Measurements from ENCODE around the gene FAM53A.
A peak's percentile ranks its signal among the peaks of the same experiment; 100 is the strongest.

Gene FAM53A

GRCh38 chr4:1717129-1718094 is 33.3 kb upstream of the FAM53A start:
- peaks cover 52% of the 10 kb centered on the region for H3K4me1 Mint-ChIP-seq
- no peak for DNase-seq
- no peaks in the 10 kb centered on the region for H3K9me3 Mint-ChIP-seq

GRCh38 chr4:1716065-1716945 is 32.2 kb upstream of the FAM53A start:
- Mint-ChIP-seq H3K9me3 (no peaks in the 10 kb centered on the region), H3K27me3 (ENCODE audit: low read depth, poor library complexity) (no peaks in the 10 kb centered on the region), H3K4me3 (no peak overlapping the region), H3K36me3 (ENCODE audit: low read depth) (no peaks in the 10 kb centered on the region), H3K27ac (no peak overlapping the region), H3K4me1 (peaks cover 49% of the 10 kb centered on the region)
- DNase-seq, result no peak
- TF ChIP-seq CTCF (IDR thresholded peaks at IDR 0.05), result no peak

More at GRCh38 chr4:1717129-1718094, 33.3 kb upstream of the FAM53A start:
- no peak overlapping the region for H3K27ac Mint-ChIP-seq
- no peak for TF ChIP-seq CTCF (IDR thresholded peaks at IDR 0.05)
- H3K4me3 Mint-ChIP-seq, result no peak overlapping the region
- H3K27me3 Mint-ChIP-seq (ENCODE audit: low read depth, poor library complexity), result no peaks in the 10 kb centered on the region
- H3K36me3 Mint-ChIP-seq (ENCODE audit: low read depth), result no peaks in the 10 kb centered on the region

GRCh38 chr4:1715002-1715758 is 31.1 kb upstream of the FAM53A start:
- Mint-ChIP-seq H3K4me3 (no peak overlapping the region), H3K4me1 (peaks cover 58% of the 10 kb centered on the region), H3K9me3 (no peaks in the 10 kb centered on the region), H3K27ac (no peak overlapping the region), H3K27me3 (ENCODE audit: low read depth, poor library complexity) (no peaks in the 10 kb centered on the region), H3K36me3 (ENCODE audit: low read depth) (peaks cover 2% of the 10 kb centered on the region)
- DNase-seq, result peak; percentile 27
- TF ChIP-seq CTCF (IDR thresholded peaks at IDR 0.05), result no peak

GRCh38 chr4:1714303-1715001 is 30.3 kb upstream of the FAM53A start:
- Mint-ChIP-seq H3K4me3 (no peak overlapping the region), H3K9me3 (no peaks in the 10 kb centered on the region), H3K27me3 (ENCODE audit: low read depth, poor library complexity) (no peaks in the 10 kb centered on the region), H3K4me1 (peaks cover 58% of the 10 kb centered on the region), H3K36me3 (ENCODE audit: low read depth) (peaks cover 9% of the 10 kb centered on the region), H3K27ac (no peak overlapping the region)
- no peak for DNase-seq
- no peak for TF ChIP-seq CTCF (IDR thresholded peaks at IDR 0.05)

All from nephron progenitor cell (in vitro differentiated cells).